ENCODE results near the gene ADAMTSL1.

GRCh38 chr9:18487611-18488010 lies 13.7 kb downstream of the ADAMTSL1 start:
- TF ChIP-seq, protein P1, sequence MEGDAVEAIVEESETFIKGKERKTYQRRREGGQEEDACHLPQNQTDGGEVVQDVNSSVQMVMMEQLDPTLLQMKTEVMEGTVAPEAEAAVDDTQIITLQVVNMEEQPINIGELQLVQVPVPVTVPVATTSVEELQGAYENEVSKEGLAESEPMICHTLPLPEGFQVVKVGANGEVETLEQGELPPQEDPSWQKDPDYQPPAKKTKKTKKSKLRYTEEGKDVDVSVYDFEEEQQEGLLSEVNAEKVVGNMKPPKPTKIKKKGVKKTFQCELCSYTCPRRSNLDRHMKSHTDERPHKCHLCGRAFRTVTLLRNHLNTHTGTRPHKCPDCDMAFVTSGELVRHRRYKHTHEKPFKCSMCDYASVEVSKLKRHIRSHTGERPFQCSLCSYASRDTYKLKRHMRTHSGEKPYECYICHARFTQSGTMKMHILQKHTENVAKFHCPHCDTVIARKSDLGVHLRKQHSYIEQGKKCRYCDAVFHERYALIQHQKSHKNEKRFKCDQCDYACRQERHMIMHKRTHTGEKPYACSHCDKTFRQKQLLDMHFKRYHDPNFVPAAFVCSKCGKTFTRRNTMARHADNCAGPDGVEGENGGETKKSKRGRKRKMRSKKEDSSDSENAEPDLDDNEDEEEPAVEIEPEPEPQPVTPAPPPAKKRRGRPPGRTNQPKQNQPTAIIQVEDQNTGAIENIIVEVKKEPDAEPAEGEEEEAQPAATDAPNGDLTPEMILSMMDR (IDR thresholded peaks at IDR 0.05; ENCODE audit: poor library complexity, severe bottlenecking), result no peak
- TF ChIP-seq EZH2 (IDR thresholded peaks at IDR 0.05; ENCODE audit: borderline replicate concordance, insufficient read depth, low read length, poor library complexity, severe bottlenecking) (no peak), EP300 (conservative IDR thresholded peaks at IDR 0.05; ENCODE audit: poor library complexity, severe bottlenecking) (no peak), TAF1 (IDR thresholded peaks at IDR 0.05; ENCODE audit: low read depth) (no peak), SMC3 (conservative IDR thresholded peaks at IDR 0.05; ENCODE audit: poor library complexity) (no peak), POLR2AphosphoS5 (IDR thresholded peaks at IDR 0.05) (no peak), RAD21 (conservative IDR thresholded peaks at IDR 0.05) (no peak)

All from neural cell (in vitro differentiated cells).